ENCODE results near the gene PHKG1. TPM values are rescaled to one million over a fixed set of nuclear protein-coding genes. Genes with fewer than 3 reads are reported as not detected.

The PHKG1 gene
- total and polyA plus RNA-seq, 10 of the 15 experiments (the other 5 are each of a cell fraction or from before 2014, with no cell fraction given): 0.08 to 1.6 (median 0.44) TPM

DNA sequence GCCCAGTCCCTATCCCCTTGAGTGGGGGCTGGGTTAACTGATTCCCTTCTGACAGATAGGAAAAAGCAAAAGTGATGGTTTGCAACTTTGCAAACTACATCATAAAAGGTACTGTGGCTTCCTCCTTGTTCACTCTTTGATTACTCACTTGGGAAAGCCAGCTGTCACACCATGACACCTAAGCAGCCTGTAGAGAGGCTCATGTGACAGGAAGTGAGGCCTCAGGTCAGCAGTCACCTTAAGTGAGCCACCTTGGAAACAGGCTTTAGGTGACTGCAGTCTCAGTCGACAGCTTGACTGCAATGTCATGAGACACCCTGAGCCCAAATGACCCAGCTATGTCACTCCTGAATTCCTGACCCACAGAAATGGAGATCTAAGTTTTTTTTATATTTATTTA, 17.9 kb upstream of the PHKG1 start:
- Histone ChIP-seq H3K9me3 (replicated peaks; ENCODE audit: control insufficient read depth, insufficient read depth, low read length) (peaks cover 2% of the 10 kb centered on the region; the same call in 2 of the 3 replicates), H3K27ac (ENCODE audit: control insufficient read depth, insufficient read depth) (no peak overlapping the region), H3K4me1 (ENCODE audit: control insufficient read depth, insufficient read depth, low read length) (no peaks in the 10 kb centered on the region), H3K79me2 (ENCODE audit: control insufficient read depth, insufficient read depth, low read length) (peaks cover 7% of the 10 kb centered on the region), H3K4me2 (ENCODE audit: control insufficient read depth, insufficient read depth) (no peak overlapping the region), H2AFZ (ENCODE audit: control insufficient read depth, low read depth, low read length) (no peak overlapping the region), H3K4me3 (no peak overlapping the region), H3K27me3 (replicated peaks in 1 of 2; ENCODE audit: control insufficient read depth in 2 of 2, insufficient read depth in 2 of 2, low read length in 1 of 2) (no peaks in the 10 kb centered on the region), H3K9ac (ENCODE audit: control insufficient read depth, insufficient read depth, low read length) (no peak overlapping the region), H4K20me1 (ENCODE audit: control insufficient read depth, insufficient read depth) (no peaks in the 10 kb centered on the region), H3K36me3 (ENCODE audit: control insufficient read depth in 2 of 2, insufficient read depth in 2 of 2, low read length in 1 of 2) (no peaks in the 10 kb centered on the region)
- no peak for FAIRE-seq
- no peak for ATAC-seq
- TF ChIP-seq, protein P1, sequence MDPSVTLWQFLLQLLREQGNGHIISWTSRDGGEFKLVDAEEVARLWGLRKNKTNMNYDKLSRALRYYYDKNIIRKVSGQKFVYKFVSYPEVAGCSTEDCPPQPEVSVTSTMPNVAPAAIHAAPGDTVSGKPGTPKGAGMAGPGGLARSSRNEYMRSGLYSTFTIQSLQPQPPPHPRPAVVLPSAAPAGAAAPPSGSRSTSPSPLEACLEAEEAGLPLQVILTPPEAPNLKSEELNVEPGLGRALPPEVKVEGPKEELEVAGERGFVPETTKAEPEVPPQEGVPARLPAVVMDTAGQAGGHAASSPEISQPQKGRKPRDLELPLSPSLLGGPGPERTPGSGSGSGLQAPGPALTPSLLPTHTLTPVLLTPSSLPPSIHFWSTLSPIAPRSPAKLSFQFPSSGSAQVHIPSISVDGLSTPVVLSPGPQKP (IDR thresholded peaks at IDR 0.05; ENCODE audit: low read depth, low read length): no peak
- TF ChIP-seq BRCA1 (IDR thresholded peaks at IDR 0.05; ENCODE audit: low read depth, low read length): no peak
- no peak for TF ChIP-seq MEF2A (IDR thresholded peaks at IDR 0.05; ENCODE audit: insufficient read depth, low read depth, low read length)
- TF ChIP-seq SPI1 (IDR thresholded peaks at IDR 0.05; ENCODE audit: borderline replicate concordance, insufficient read depth, low read depth, low read length): no peak
- no peak for TF ChIP-seq TARDBP (IDR thresholded peaks at IDR 0.05; ENCODE audit: borderline replicate concordance)
- TF ChIP-seq RELA (IDR thresholded peaks at IDR 0.05; ENCODE audit: borderline replicate concordance, partially characterized antibody): no peak
- no peak for TF ChIP-seq MTA2 (IDR thresholded peaks at IDR 0.05; ENCODE audit: low read depth)
- no peak for TF ChIP-seq BMI1 (IDR thresholded peaks at IDR 0.05; ENCODE audit: borderline replicate concordance)
- TF ChIP-seq IKZF1 (conservative IDR thresholded peaks at IDR 0.05): no peak
- no peak for TF ChIP-seq POLR2AphosphoS5 (IDR thresholded peaks at IDR 0.05; ENCODE audit: low read length)
- TF ChIP-seq RUNX3 (IDR thresholded peaks at IDR 0.05; ENCODE audit: low read length): no peak
- no peak for TF ChIP-seq MEF2B (IDR thresholded peaks at IDR 0.05; ENCODE audit: partially characterized antibody, poor library complexity, severe bottlenecking)
- no peak for TF ChIP-seq MYC (IDR thresholded peaks at IDR 0.05; ENCODE audit: insufficient read depth, insufficient read length, insufficient replicate concordance, low read length, severe bottlenecking)
- no peak for TF ChIP-seq CHD2 (IDR thresholded peaks at IDR 0.05; ENCODE audit: borderline replicate concordance, low read depth, low read length)
- TF ChIP-seq YY1 (IDR thresholded peaks at IDR 0.05; ENCODE audit: low read depth, low read length): no peak
- intact Hi-C loops (cut with micrococcal nuclease; ENCODE audit: unreplicated experiment): no loop called here
- in situ Hi-C loops (cut with MboI): no loop called here
- ChIA-PET POLR2A (no interaction called here), RAD21 (ENCODE audit: unreplicated experiment) (no interaction called here), CTCF (no interaction called here), SMC1A (ENCODE audit: uncharacterized antibody, unreplicated experiment) (no interaction called here)
- 90% methylated on average over 1 of the region's 1 CpG for WGBS (ENCODE audit: insufficient coverage, insufficient replicate concordance, low lambda C conversion rate, missing lambda C conversion rate)
- DNase-seq (ENCODE audit: low read depth, low spot score): no peak
- no TSS peak for BruUV-seq (replicated peaks)
